ENCODE measurements around the gene ZNF385B.
"Not testable (repeated sequence)": the region's sequence is repeated elsewhere in the genome, so short reads cannot be mapped to it uniquely, and the experiment has no call there.

ZNF385B gene

GRCh38 chr2:179629776-179630175 is 231.6 kb downstream of the ZNF385B start:
- not testable (repeated sequence) for DNase-seq (ENCODE audit: low read depth)

GRCh38 chr2:179626261-179626660 is 235.2 kb downstream of the ZNF385B start:
- DNase-seq (ENCODE audit: low read depth): no peak

GRCh38 chr2:179622635-179623300 is 238.6 kb downstream of the ZNF385B start:
- DNase-seq (ENCODE audit: low read depth): no peak

GRCh38 chr2:179622112-179622511 is 239.3 kb downstream of the ZNF385B start:
- DNase-seq (ENCODE audit: low read depth): no peak

GRCh38 chr2:179619947-179620467 is 241.4 kb downstream of the ZNF385B start:
- no peak for DNase-seq (ENCODE audit: low read depth)

GRCh38 chr2:179614121-179614520 is 247.3 kb downstream of the ZNF385B start:
- DNase-seq (ENCODE audit: low read depth): no peak

GRCh38 chr2:179613701-179614100 is 247.7 kb downstream of the ZNF385B start:
- no peak for DNase-seq (ENCODE audit: low read depth)

GRCh38 chr2:179613299-179613651 is 248.1 kb downstream of the ZNF385B start:
- no peak for DNase-seq (ENCODE audit: low read depth)

GRCh38 chr2:179612591-179613298 is 248.7 kb downstream of the ZNF385B start:
- no peak for DNase-seq (ENCODE audit: low read depth)

- no peak for DNase-seq (ENCODE audit: low read depth)
Measured at GRCh38 chr2:179612108-179612507, 249.3 kb downstream of the ZNF385B start.

- DNase-seq (ENCODE audit: low read depth): no peak
Measured at GRCh38 chr2:179606141-179606540, 255.3 kb downstream of the ZNF385B start.

GRCh38 chr2:179605341-179605740 is 256.1 kb downstream of the ZNF385B start:
- DNase-seq (ENCODE audit: low read depth): no peak

GRCh38 chr2:179604598-179604997 is 256.8 kb downstream of the ZNF385B start:
- no peak for DNase-seq (ENCODE audit: low read depth)

- no peak for DNase-seq (ENCODE audit: low read depth)
Measured at GRCh38 chr2:179602452-179602851, 259.0 kb downstream of the ZNF385B start.

GRCh38 chr2:179596018-179596417 is 265.4 kb downstream of the ZNF385B start:
- DNase-seq (ENCODE audit: low read depth): no peak

GRCh38 chr2:179595284-179595683 is 266.1 kb downstream of the ZNF385B start:
- DNase-seq (ENCODE audit: low read depth): no peak

- no peak for DNase-seq (ENCODE audit: low read depth)
Measured at GRCh38 chr2:179594268-179595112, 266.9 kb downstream of the ZNF385B start.

GRCh38 chr2:179593323-179593722 is 268.1 kb downstream of the ZNF385B start:
- DNase-seq (ENCODE audit: low read depth): no peak

GRCh38 chr2:179592167-179592936 is 269.1 kb downstream of the ZNF385B start:
- DNase-seq (ENCODE audit: low read depth): no peak

GRCh38 chr2:179591690-179592089 is 269.7 kb downstream of the ZNF385B start:
- no peak for DNase-seq (ENCODE audit: low read depth)

GRCh38 chr2:179588486-179589145 is 272.8 kb downstream of the ZNF385B start:
- no peak for DNase-seq (ENCODE audit: low read depth)
